Hematopoietic multipotent progenitor cell treated with erythropoietin and hydrocortisone succinate and interleukin-3 and kit ligand, for 6 days (in vitro differentiated cells): ENCODE results near the gene GAREM2.

Experiments used
- DNase-seq: peaks from one replicate; pipeline ENCODE4 v3.0.0-alpha.2; 2015

Gene GAREM2

DNA sequence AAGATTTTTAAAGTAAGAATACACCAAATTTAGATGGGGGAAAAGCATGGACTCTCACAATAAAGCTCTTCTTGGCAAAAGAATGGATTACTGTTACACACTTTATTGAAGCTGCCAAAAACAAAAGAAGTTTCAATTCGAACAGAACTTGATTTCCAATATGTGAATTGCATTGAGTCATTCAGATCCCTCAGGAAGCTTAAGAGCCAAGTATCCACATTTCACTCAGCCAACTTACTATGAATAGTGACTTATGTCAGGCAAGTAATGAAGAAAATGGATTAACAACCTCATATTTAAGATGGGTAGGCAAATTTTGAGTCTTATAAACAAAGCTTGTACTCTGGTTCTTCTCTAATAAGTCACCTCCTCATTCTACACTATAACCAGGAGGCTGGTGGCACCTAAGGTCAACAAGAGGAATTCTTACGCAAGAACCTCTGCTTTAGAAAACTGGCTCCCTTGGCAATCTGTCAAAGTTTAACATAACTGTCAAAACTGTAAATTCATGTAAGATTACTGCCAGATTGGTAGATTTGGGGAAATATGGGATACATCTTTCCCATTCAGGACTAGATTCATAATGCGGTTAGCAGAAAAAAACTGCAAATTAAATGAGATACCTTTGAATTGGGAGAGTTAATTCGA is 65.5 kb downstream of the GAREM2 start:
- peak; percentile 62 for DNase-seq
